GM19193 (cell line): ENCODE data around the gene ADAM19.

ENCODE experiments used
- POLR2A ChIP-seq: IDR thresholded peaks from 4 replicates; pipeline ENCODE4 v1.6.1; 2011; ENCODE audit not compliant: insufficient read depth, insufficient read length; ENCODE audit errors: extremely low read depth

The ADAM19 gene

GRCh38 chr5:157603333-157604190, 28.0 kb upstream of the ADAM19 start:
- no peak for TF ChIP-seq POLR2A

- TF ChIP-seq POLR2A = no peak
These were observed 26.9 kb upstream of the ADAM19 start for GRCh38 chr5:157602505-157602904.

- no peak for TF ChIP-seq POLR2A
These were observed 24.7 kb upstream of the ADAM19 start for GRCh38 chr5:157600252-157600651.

GRCh38 chr5:157599565-157599964, 24.0 kb upstream of the ADAM19 start:
- no peak for TF ChIP-seq POLR2A

GRCh38 chr5:157598350-157598936, 22.9 kb upstream of the ADAM19 start:
- TF ChIP-seq POLR2A = no peak

GRCh38 chr5:157597277-157597676, 21.7 kb upstream of the ADAM19 start:
- no peak for TF ChIP-seq POLR2A

GRCh38 chr5:157596487-157596886, 20.9 kb upstream of the ADAM19 start:
- peak; percentile 47 for TF ChIP-seq POLR2A

- TF ChIP-seq POLR2A = no peak
These were observed 19.3 kb upstream of the ADAM19 start for GRCh38 chr5:157594675-157595459.

- TF ChIP-seq POLR2A = no peak
These were observed 18.7 kb upstream of the ADAM19 start for GRCh38 chr5:157594257-157594656.

GRCh38 chr5:157593052-157593757, 17.6 kb upstream of the ADAM19 start:
- TF ChIP-seq POLR2A = no peak

GRCh38 chr5:157592594-157592993, 17.0 kb upstream of the ADAM19 start:
- no peak for TF ChIP-seq POLR2A

GRCh38 chr5:157590478-157590877, 14.9 kb upstream of the ADAM19 start:
- no peak for TF ChIP-seq POLR2A

- no peak for TF ChIP-seq POLR2A
These were observed 9.1 kb upstream of the ADAM19 start for GRCh38 chr5:157584628-157585027.

GRCh38 chr5:157582731-157583620, 7.4 kb upstream of the ADAM19 start:
- TF ChIP-seq POLR2A = no peak
